Measurements from ENCODE around the gene C2CD4C. TPM values are rescaled to one million over a fixed set of nuclear protein-coding genes. Genes with fewer than 3 reads are reported as not detected.

C2CD4C gene
- total RNA-seq, 1 experiment from 2014 or later = 9.8 TPM

- H3K4me3 Mint-ChIP-seq = no peak overlapping the region
- H3K27me3 Mint-ChIP-seq (ENCODE audit: low read depth) = peaks cover 3% of the 10 kb centered on the region; the same call in 1 of the 2 replicates
- CTCF ChIA-PET = no interaction called here
- no peak overlapping the region for H3K27ac Mint-ChIP-seq
- no peaks in the 10 kb centered on the region for H3K4me1 Mint-ChIP-seq
- ATAC-seq (no peak; the same call in 1 of the 2 replicates), DNase-seq (ENCODE audit: low spot score) (no peak)
- peaks cover 19% of the 10 kb centered on the region for H3K36me3 Mint-ChIP-seq
- POLR2A ChIA-PET = no interaction called here
- TF ChIP-seq ATF2 (CRISPR knock-in tag; IDR thresholded peaks at IDR 0.05; ENCODE audit: borderline replicate concordance, low read depth) = no peak
- peaks cover 30% of the 10 kb centered on the region for H3K9me3 Mint-ChIP-seq
Measured at GRCh38 chr19:426725-427445, 17.9 kb upstream of the C2CD4C start.

- Mint-ChIP-seq H3K9me3 (peaks cover 20% of the 10 kb centered on the region), H3K4me3 (no peak overlapping the region), H3K27me3 (ENCODE audit: low read depth) (peaks cover 3% of the 10 kb centered on the region; the same call in 1 of the 2 replicates), H3K27ac (no peak overlapping the region), H3K4me1 (no peaks in the 10 kb centered on the region), H3K36me3 (peaks cover 10% of the 10 kb centered on the region)
- TF ChIP-seq IRF1 (CRISPR knock-in tag; IDR thresholded peaks at IDR 0.05) (no peak), SMAD4 (CRISPR knock-in tag; IDR thresholded peaks at IDR 0.05) (no peak), AR (CRISPR knock-in tag; IDR thresholded peaks at IDR 0.05) (no peak), ZNF671 (CRISPR knock-in tag; IDR thresholded peaks at IDR 0.05) (no peak), SMAD3 (CRISPR knock-in tag; IDR thresholded peaks at IDR 0.05; ENCODE audit: borderline replicate concordance) (no peak), FOXP1 (CRISPR knock-in tag; IDR thresholded peaks at IDR 0.05; ENCODE audit: borderline replicate concordance) (no peak), EMX1 (CRISPR knock-in tag; IDR thresholded peaks at IDR 0.05) (no peak), PREB (CRISPR knock-in tag; IDR thresholded peaks at IDR 0.05; ENCODE audit: borderline replicate concordance) (no peak), NFE2L1 (CRISPR knock-in tag; IDR thresholded peaks at IDR 0.05) (no peak), IRF2 (CRISPR knock-in tag; IDR thresholded peaks at IDR 0.05; ENCODE audit: borderline replicate concordance, low read depth) (no peak), ATF6 (CRISPR knock-in tag; IDR thresholded peaks at IDR 0.05) (no peak), ZNF232 (CRISPR knock-in tag; IDR thresholded peaks at IDR 0.05) (no peak), USF2 (CRISPR knock-in tag; IDR thresholded peaks at IDR 0.05) (no peak), TP53 (CRISPR knock-in tag; IDR thresholded peaks at IDR 0.05) (no peak), CREB1 (CRISPR knock-in tag; IDR thresholded peaks at IDR 0.05) (no peak), ZNF423 (CRISPR knock-in tag; IDR thresholded peaks at IDR 0.05) (no peak)
- TF ChIP-seq, protein P1, sequence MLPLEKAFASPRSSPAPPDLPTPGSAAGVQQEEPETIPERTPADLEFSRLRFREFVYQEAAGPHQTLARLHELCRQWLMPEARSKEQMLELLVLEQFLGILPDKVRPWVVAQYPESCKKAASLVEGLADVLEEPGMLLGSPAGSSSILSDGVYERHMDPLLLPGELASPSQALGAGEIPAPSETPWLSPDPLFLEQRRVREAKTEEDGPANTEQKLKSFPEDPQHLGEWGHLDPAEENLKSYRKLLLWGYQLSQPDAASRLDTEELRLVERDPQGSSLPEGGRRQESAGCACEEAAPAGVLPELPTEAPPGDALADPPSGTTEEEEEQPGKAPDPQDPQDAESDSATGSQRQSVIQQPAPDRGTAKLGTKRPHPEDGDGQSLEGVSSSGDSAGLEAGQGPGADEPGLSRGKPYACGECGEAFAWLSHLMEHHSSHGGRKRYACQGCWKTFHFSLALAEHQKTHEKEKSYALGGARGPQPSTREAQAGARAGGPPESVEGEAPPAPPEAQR (CRISPR knock-in tag; IDR thresholded peaks at IDR 0.05) = no peak
- TF ChIP-seq, protein P2, sequence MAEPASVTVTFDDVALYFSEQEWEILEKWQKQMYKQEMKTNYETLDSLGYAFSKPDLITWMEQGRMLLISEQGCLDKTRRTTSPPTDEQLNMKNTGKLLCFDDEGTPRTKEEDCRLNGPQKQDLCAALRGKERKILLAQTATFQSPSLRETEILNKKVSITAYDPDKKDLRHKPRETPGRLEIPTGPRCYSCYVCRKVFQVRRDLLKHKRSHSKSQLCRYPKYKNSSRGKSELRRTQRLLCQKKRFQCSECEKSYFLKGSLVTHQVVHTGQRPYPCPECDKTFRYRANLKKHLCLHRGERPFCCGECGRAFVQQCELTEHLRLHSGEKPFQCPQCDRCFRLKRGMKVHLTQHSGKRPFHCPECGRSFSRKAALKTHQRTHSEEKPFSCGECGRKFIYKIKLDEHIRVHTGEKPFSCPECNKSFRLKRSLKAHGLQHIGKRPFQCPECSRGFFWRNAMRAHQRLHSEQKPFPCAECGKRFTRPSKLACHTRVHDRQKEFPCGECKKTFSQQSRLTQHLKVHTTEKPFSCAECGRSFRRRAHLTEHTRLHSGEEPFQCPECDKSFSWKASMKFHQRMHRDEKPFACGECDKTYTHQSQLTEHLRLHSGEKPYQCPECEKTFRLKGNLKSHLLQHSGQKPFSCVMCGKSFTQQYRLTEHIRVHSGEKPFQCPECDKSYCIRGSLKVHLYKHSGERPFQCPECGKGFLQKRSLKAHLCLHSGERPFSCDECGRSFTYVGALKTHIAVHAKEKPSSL (CRISPR knock-in tag; conservative IDR thresholded peaks at IDR 0.05) = no peak
- ATAC-seq = no peak
- CTCF ChIA-PET = interaction anchor here (1.0 to 2.2 kb wide), 2 partner anchors 12 to 55 kb away, joined by 3 to 7 read pairs; no protein-coding TSS in a partner anchor
- DNase-seq (ENCODE audit: low spot score) = no peak
- POLR2A ChIA-PET = no interaction called here
Measured at GRCh38 chr19:425056-425455, 16.1 kb upstream of the C2CD4C start.

All from WTC11 (cell line).